Measurements from ENCODE around the gene GNS.
A peak's percentile ranks its signal among the peaks of the same experiment; 100 is the strongest.

GNS gene

DNA sequence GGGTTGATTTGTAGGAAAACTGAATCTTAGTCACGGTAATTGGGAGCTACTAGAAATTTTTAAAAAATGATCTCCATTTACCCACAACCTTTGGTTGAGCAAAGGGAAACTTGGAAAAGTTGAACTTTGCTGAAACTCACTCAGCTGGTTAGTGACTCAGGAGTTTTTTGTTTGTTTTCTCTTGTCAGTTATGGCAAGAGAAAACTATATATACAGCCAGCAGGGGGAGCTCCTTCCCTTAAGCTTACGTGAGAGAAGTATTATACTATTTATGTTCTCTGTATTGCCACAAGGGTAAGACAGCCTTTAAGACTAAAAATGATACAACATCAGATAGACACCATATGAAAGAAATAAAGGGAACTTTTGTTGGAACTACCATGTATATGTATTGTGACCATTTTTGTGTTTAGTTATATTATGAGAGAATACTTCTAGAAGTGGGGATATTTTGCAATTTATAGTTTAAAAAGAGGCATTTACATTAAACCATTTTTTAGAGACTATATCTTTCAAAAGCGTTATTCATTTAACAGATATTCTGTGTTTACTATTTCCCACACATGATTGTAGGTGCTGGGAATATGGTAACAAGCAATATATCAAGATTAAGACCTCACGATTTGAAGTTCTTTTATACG, 37.1 kb upstream of the GNS start:
- no peak overlapping the region for H3K9ac ChIP-seq (ENCODE audit: low read depth in 1 of 2, low read length in 2 of 2)
- no peak overlapping the region for H3K27ac ChIP-seq (ENCODE audit: low read depth, low read length)
- no peak overlapping the region for H3K4me3 ChIP-seq (ENCODE audit: low read depth in 1 of 2, low read length in 2 of 2)

DNA sequence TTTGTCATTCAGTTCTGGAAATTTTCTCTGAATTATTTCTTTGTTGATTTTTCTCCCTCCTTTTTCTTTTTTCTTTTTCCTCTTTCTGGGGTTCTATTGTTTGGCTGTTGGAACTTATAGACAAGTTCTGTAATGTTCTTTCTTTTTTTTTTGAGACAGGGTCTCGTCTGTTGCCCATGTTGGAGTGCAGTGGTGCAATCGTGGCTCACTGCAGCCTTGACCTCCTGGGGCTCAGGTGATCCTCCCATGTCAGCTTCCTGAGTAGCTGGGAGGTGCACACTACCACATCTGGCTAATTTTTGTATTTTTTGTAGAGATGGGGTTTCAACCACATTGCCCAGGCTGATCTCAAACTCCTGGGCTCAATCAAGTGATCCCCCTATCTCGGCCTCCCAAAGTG, 35.1 kb upstream of the GNS start:
- H3K9ac ChIP-seq (ENCODE audit: low read depth in 1 of 2, low read length in 2 of 2): no peak overlapping the region
- H3K27me3 ChIP-seq (ENCODE audit: control insufficient read depth in 1 of 2, insufficient read depth in 2 of 2, low read length in 2 of 2): no peaks in the 10 kb centered on the region
- no peaks in the 10 kb centered on the region for H3K9me3 ChIP-seq (ENCODE audit: control insufficient read depth in 1 of 2, low read length in 2 of 2)
- H3K36me3 ChIP-seq (ENCODE audit: control insufficient read depth in 1 of 2, insufficient read depth in 2 of 2, low read length in 2 of 2): no peaks in the 10 kb centered on the region
- H3K4me1 ChIP-seq (ENCODE audit: control insufficient read depth in 1 of 2, insufficient read depth in 2 of 2, low read length in 2 of 2): peaks cover 0 to 2% of the 10 kb centered on the region in 2 donors
- H3K27ac ChIP-seq (ENCODE audit: low read depth, low read length): no peak overlapping the region
- no peak overlapping the region for H3K4me3 ChIP-seq (ENCODE audit: low read depth in 1 of 2, low read length in 2 of 2)

More for the DNA sequence above, 37.1 kb upstream of the GNS start:
- H3K27me3 ChIP-seq (ENCODE audit: control insufficient read depth in 1 of 2, insufficient read depth in 2 of 2, low read length in 2 of 2): no peaks in the 10 kb centered on the region
- no peaks in the 10 kb centered on the region for H3K36me3 ChIP-seq (ENCODE audit: control insufficient read depth in 1 of 2, insufficient read depth in 2 of 2, low read length in 2 of 2)
- H3K4me1 ChIP-seq (ENCODE audit: control insufficient read depth in 1 of 2, insufficient read depth in 2 of 2, low read length in 2 of 2): peaks cover 0 to 20% of the 10 kb centered on the region in 2 donors
- no peaks in the 10 kb centered on the region for H3K9me3 ChIP-seq (ENCODE audit: control insufficient read depth in 1 of 2, low read length in 2 of 2)

DNA sequence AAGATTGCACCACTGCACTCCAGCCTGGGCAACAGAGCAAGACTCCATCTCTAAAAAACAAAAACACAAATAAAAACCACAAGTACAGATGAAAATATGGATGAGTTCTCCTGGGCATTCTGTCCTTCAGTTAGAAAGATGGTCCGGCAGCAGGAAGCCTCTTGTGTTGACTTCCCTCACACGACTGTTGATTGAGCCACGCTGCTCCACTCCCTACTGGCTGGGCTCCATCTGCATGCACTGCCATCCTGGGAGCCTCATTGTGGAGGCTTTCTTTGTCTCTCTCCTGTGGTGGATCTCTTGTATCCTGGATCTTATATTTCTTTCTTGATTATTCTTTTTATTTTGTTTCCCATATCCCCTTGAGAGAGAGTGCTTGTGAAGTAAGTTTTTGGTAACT, 34.4 kb upstream of the GNS start:
- Histone ChIP-seq H3K27ac (ENCODE audit: low read depth, low read length) (no peak overlapping the region), H3K36me3 (ENCODE audit: control insufficient read depth in 1 of 2, insufficient read depth in 2 of 2, low read length in 2 of 2) (no peaks in the 10 kb centered on the region), H3K4me1 (ENCODE audit: control insufficient read depth in 1 of 2, insufficient read depth in 2 of 2, low read length in 2 of 2) (no peaks in the 10 kb centered on the region), H3K9me3 (ENCODE audit: control insufficient read depth in 1 of 2, low read length in 2 of 2) (no peaks in the 10 kb centered on the region), H3K9ac (ENCODE audit: low read depth in 1 of 2, low read length in 2 of 2) (no peak overlapping the region), H3K27me3 (ENCODE audit: control insufficient read depth in 1 of 2, insufficient read depth in 2 of 2, low read length in 2 of 2) (no peaks in the 10 kb centered on the region), H3K4me3 (ENCODE audit: low read depth in 1 of 2, low read length in 2 of 2) (no peak overlapping the region)

DNA sequence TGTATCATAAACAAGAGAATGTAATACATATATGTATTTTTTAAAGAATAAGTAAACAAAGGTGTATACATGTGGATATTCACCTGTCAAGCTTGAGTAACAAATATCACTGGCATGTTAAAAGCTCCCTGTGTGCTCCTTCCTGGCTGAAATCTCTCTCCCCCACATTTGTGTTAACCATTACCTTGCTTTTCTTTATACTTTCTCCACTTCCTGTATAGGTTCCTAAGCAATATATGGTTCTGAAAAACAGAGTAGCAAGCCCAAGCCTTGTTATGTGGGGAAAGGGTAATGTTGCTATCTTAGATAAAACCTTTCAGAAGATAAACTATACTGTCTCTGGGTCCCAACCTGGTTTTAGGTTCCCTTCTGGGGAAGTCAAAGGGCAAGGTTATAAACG, 32.9 kb upstream of the GNS start:
- no peak overlapping the region for H3K9ac ChIP-seq (ENCODE audit: low read depth in 1 of 2, low read length in 2 of 2)
- no peaks in the 10 kb centered on the region for H3K27me3 ChIP-seq (ENCODE audit: control insufficient read depth in 1 of 2, insufficient read depth in 2 of 2, low read length in 2 of 2)
- no peak overlapping the region for H3K27ac ChIP-seq (ENCODE audit: low read depth, low read length)
- H3K4me3 ChIP-seq (ENCODE audit: low read depth in 1 of 2, low read length in 2 of 2): no peak overlapping the region
- peaks cover 0 to 3% of the 10 kb centered on the region in 2 donors for H3K36me3 ChIP-seq (ENCODE audit: control insufficient read depth in 1 of 2, insufficient read depth in 2 of 2, low read length in 2 of 2)
- no peaks in the 10 kb centered on the region for H3K9me3 ChIP-seq (ENCODE audit: control insufficient read depth in 1 of 2, low read length in 2 of 2)
- H3K4me1 ChIP-seq (ENCODE audit: control insufficient read depth in 1 of 2, insufficient read depth in 2 of 2, low read length in 2 of 2): no peaks in the 10 kb centered on the region

DNA sequence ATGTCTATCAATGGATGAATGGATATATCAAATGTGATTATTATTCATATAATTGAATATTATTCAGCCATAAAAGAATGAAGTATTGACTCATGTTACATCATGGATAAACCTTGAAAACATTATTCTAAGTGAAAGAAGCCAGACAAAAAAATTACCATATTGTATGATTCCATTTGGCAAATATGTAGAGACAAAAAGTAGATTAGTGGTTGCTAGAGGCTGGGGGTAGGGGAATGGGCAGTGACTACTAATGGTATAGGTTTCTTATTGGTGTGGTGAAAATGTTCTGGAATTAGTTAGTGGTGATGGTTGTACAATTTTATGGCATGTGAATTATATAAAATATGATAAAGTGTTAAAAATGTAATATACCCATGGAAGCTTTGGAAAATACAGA, 31.8 kb upstream of the GNS start:
- Histone ChIP-seq H3K9me3 (ENCODE audit: control insufficient read depth in 1 of 2, low read length in 2 of 2) (no peaks in the 10 kb centered on the region), H3K36me3 (ENCODE audit: control insufficient read depth in 1 of 2, insufficient read depth in 2 of 2, low read length in 2 of 2) (peaks cover 0 to 3% of the 10 kb centered on the region in 2 donors), H3K27me3 (ENCODE audit: control insufficient read depth in 1 of 2, insufficient read depth in 2 of 2, low read length in 2 of 2) (no peaks in the 10 kb centered on the region), H3K4me1 (ENCODE audit: control insufficient read depth in 1 of 2, insufficient read depth in 2 of 2, low read length in 2 of 2) (no peaks in the 10 kb centered on the region), H3K9ac (ENCODE audit: low read depth in 1 of 2, low read length in 2 of 2) (no peak overlapping the region), H3K27ac (ENCODE audit: low read depth, low read length) (no peak overlapping the region), H3K4me3 (ENCODE audit: low read depth in 1 of 2, low read length in 2 of 2) (no peak overlapping the region)

DNA sequence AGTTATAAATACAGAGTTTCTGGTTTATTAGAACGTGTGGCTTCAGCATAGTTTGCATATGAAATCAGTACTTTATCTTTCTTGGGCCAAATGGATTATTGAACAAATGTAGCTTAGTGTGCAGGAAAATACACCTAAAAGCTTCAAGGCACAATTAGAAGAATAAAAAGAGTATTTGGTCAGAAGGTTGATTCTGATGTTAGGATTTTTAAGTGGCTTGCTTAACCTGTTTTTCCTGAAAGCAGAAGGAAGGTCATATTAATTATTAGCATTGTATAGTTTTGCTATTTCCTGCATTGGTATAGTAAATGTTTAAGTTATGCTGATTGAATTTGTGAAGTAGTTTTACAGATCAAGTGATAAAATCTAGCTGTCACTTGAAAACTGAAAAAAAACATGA, 31.0 kb upstream of the GNS start:
- Histone ChIP-seq H3K4me1 (ENCODE audit: control insufficient read depth in 1 of 2, insufficient read depth in 2 of 2, low read length in 2 of 2) (no peaks in the 10 kb centered on the region), H3K36me3 (ENCODE audit: control insufficient read depth in 1 of 2, insufficient read depth in 2 of 2, low read length in 2 of 2) (peaks cover 0 to 3% of the 10 kb centered on the region in 2 donors), H3K4me3 (ENCODE audit: low read depth in 1 of 2, low read length in 2 of 2) (no peak overlapping the region), H3K9me3 (ENCODE audit: control insufficient read depth in 1 of 2, low read length in 2 of 2) (no peaks in the 10 kb centered on the region), H3K27me3 (ENCODE audit: control insufficient read depth in 1 of 2, insufficient read depth in 2 of 2, low read length in 2 of 2) (no peaks in the 10 kb centered on the region), H3K27ac (ENCODE audit: low read depth, low read length) (no peak overlapping the region), H3K9ac (ENCODE audit: low read depth in 1 of 2, low read length in 2 of 2) (no peak overlapping the region)

DNA sequence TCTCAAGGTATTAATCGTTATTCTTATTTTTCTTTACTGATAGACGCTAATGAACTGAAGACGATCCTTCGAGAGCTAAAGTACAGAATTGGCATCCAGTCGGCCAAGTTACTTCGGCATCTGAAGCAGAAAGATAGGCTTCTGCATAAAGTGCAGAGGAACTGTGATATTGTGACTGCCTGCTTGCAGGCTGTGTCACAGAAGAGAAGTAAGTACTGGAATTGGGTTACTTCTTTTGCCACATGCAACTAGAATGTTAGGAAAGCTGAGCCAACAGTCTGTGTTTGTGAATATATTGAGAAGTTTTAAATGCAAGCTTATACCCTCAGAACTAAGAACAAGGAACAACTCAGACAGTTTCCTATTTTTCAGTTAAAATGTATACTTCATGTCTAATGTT, 26.6 kb upstream of the GNS start:
- H3K27me3 ChIP-seq (ENCODE audit: control insufficient read depth in 1 of 2, insufficient read depth in 2 of 2, low read length in 2 of 2): peaks cover 3 to 8% of the 10 kb centered on the region in 2 donors
- H3K27ac ChIP-seq (ENCODE audit: low read depth, low read length): no peak overlapping the region
- H3K9ac ChIP-seq (ENCODE audit: low read depth in 1 of 2, low read length in 2 of 2): no peak overlapping the region
- H3K4me3 ChIP-seq (ENCODE audit: low read depth in 1 of 2, low read length in 2 of 2): no peak overlapping the region
- peaks cover 0 to 6% of the 10 kb centered on the region in 2 donors for H3K4me1 ChIP-seq (ENCODE audit: control insufficient read depth in 1 of 2, insufficient read depth in 2 of 2, low read length in 2 of 2)
- H3K9me3 ChIP-seq (ENCODE audit: control insufficient read depth in 1 of 2, low read length in 2 of 2): no peaks in the 10 kb centered on the region
- peaks cover 0 to 3% of the 10 kb centered on the region in 2 donors for H3K36me3 ChIP-seq (ENCODE audit: control insufficient read depth in 1 of 2, insufficient read depth in 2 of 2, low read length in 2 of 2)

DNA sequence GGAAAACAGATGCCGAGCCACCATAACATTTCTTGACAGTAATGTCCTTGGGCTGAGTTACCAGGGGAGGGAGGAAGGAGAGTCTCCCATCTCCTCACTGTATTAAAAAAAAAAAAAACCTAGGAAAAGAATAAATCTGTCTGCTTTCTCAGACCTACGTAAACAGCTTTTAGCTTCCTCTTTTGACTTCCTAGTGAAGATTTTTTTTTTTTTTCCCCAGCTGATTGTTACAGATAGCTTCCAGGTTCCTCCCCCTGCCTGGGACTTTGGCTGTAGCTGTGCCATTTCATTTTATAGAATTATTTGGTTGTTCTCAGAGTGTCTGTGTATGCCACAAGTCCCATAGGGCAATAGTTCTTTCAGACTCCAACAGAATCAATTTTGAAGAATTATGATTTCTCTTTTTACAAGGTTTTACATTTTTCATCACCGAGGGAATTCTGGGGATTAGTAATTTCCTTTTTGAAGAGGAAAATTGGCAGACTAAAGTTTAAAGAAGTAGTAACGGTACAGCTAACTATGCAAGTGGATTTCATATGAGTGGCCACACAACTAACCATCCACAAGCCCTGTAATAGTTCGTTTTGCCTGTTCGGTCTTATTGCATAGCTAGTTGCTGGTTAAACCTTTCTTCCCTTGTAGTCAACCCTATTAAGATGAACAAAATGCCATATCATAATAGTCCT, 23.1 kb upstream of the GNS start:
- H3K36me3 ChIP-seq (ENCODE audit: control insufficient read depth in 1 of 2, insufficient read depth in 2 of 2, low read length in 2 of 2): peaks cover 0 to 2% of the 10 kb centered on the region in 2 donors
- H3K4me1 ChIP-seq (ENCODE audit: control insufficient read depth in 1 of 2, insufficient read depth in 2 of 2, low read length in 2 of 2): peaks cover 6 to 14% of the 10 kb centered on the region in 2 donors
- H3K27ac ChIP-seq (ENCODE audit: low read depth, low read length): no peak overlapping the region
- H3K9me3 ChIP-seq (ENCODE audit: control insufficient read depth in 1 of 2, low read length in 2 of 2): no peaks in the 10 kb centered on the region
- H3K9ac ChIP-seq (ENCODE audit: low read depth in 1 of 2, low read length in 2 of 2): peak overlapping the region; percentile 67 to 75
- peaks cover 3 to 8% of the 10 kb centered on the region in 2 donors for H3K27me3 ChIP-seq (ENCODE audit: control insufficient read depth in 1 of 2, insufficient read depth in 2 of 2, low read length in 2 of 2)
- peak overlapping the region; percentile 73 to 83 for H3K4me3 ChIP-seq (ENCODE audit: low read depth in 1 of 2, low read length in 2 of 2)

DNA sequence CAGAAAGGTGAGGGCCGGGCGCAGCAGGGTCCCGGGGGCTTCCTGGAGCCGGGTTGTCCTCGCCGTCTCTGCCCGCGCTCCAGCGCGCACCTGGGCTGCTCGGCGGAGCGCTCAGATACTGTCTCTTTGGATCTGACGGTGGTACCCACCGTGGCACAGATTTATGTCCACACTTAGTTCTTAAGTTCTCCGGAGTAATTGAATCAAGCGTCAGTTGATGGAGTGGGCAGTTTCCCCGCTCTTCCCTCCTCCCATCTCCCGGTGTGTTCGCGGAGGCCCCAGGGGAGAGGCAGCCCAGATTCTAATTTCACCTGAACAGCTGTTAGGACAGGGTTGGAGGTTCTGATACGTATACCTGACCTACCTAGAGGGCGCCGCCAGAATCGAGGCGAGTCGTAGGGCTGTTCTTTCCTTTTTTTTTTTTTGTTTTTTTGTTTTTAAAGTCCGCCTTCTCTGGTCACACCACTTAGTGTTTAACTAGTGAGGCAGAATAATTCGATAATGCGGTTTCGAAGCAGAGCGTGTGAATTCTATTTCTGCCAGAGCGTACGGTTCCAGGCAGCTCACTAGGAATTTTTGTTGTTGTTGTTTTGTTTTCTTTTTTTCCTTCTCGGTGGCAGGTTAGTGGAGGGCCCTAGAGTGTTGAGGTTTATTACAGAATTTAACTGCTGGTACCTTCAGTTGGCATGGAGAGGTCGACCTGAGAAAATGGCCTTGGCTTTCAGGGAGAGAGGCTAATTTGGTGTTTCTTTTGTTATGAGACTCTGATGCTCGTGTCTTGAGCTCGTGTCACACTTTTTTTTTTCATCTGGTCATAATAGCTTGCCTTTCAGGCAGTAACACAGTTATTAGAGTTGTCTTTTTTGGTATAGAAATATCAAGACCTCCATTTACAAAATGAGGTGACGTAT, 22.3 kb upstream of the GNS start:
- Histone ChIP-seq H3K9ac (ENCODE audit: low read depth in 1 of 2, low read length in 2 of 2) (peak overlapping the region; percentile 67 to 75), H3K36me3 (ENCODE audit: control insufficient read depth in 1 of 2, insufficient read depth in 2 of 2, low read length in 2 of 2) (no peaks in the 10 kb centered on the region), H3K9me3 (ENCODE audit: control insufficient read depth in 1 of 2, low read length in 2 of 2) (no peaks in the 10 kb centered on the region), H3K27me3 (ENCODE audit: control insufficient read depth in 1 of 2, insufficient read depth in 2 of 2, low read length in 2 of 2) (peaks cover 3 to 8% of the 10 kb centered on the region in 2 donors), H3K27ac (ENCODE audit: low read depth, low read length) (peak overlapping the region; percentile 44), H3K4me3 (ENCODE audit: low read depth in 1 of 2, low read length in 2 of 2) (peak overlapping the region; percentile 73 to 83), H3K4me1 (ENCODE audit: control insufficient read depth in 1 of 2, insufficient read depth in 2 of 2, low read length in 2 of 2) (peaks cover 6 to 14% of the 10 kb centered on the region in 2 donors)

Measured in duodenal mucosa (tissue), 2 donors.